WTC11 (cell line): ENCODE data around the gene MRGPRX2.

ENCODE experiments used
- CBFB ChIP-seq: sonication (generic); formaldehyde crosslinking; IDR thresholded peaks from 2 replicates; pipeline ENCODE4 v1.8.1; 2022; ENCODE audit warnings: mild to moderate bottlenecking, low read depth, missing genetic modification reagents
- EMX1 ChIP-seq: fragments of 250-450 bp; sonication (Bioruptor Pico); IDR thresholded peaks from 2 replicates; pipeline ENCODE4 v1.8.0; 2021; ENCODE audit warnings: mild to moderate bottlenecking
- GABPB1 ChIP-seq: sonication (generic); formaldehyde crosslinking; IDR thresholded peaks from 2 replicates; pipeline ENCODE4 v1.8.1; 2023; ENCODE audit warnings: mild to moderate bottlenecking, missing genetic modification reagents
- KAT7 ChIP-seq: sonication (generic); formaldehyde crosslinking; IDR thresholded peaks from 2 replicates; pipeline ENCODE4 v1.8.1; 2023; ENCODE audit warnings: missing genetic modification reagents, mild to moderate bottlenecking, borderline replicate concordance
- SMAD3 ChIP-seq: sonication (generic); formaldehyde crosslinking; IDR thresholded peaks from 2 replicates; pipeline ENCODE4 v1.8.0; 2022; ENCODE audit warnings: missing genetic modification reagents, mild to moderate bottlenecking, borderline replicate concordance
- ZNF416 ChIP-seq: fragments of 250-450 bp; sonication (Bioruptor Pico); IDR thresholded peaks from 2 replicates; pipeline ENCODE4 v1.9.0; 2021; ENCODE audit warnings: mild to moderate bottlenecking, inconsistent platforms
- TF ChIP-seq, protein P1 (sequence below): sonication (generic); formaldehyde crosslinking; IDR thresholded peaks from 2 replicates; pipeline ENCODE4 v1.8.0; 2022; ENCODE audit warnings: mild to moderate bottlenecking, missing genetic modification reagents
- TF ChIP-seq, protein P2 (sequence below): fragments of 200-600 bp; IDR thresholded peaks from 2 replicates; pipeline ENCODE4 v1.8.0; 2022; ENCODE audit warnings: antibody characterized with exemption
- TF ChIP-seq, protein P3 (sequence below): fragments of 250-450 bp; sonication (Bioruptor Pico); IDR thresholded peaks from 2 replicates; pipeline ENCODE4 v1.8.0; 2021; ENCODE audit warnings: mild to moderate bottlenecking
- TF ChIP-seq, protein P4 (sequence below): sonication (generic); formaldehyde crosslinking; IDR thresholded peaks from 2 replicates; pipeline ENCODE4 v1.8.1; 2022; ENCODE audit warnings: low read depth, missing genetic modification reagents, borderline replicate concordance

DNA sequence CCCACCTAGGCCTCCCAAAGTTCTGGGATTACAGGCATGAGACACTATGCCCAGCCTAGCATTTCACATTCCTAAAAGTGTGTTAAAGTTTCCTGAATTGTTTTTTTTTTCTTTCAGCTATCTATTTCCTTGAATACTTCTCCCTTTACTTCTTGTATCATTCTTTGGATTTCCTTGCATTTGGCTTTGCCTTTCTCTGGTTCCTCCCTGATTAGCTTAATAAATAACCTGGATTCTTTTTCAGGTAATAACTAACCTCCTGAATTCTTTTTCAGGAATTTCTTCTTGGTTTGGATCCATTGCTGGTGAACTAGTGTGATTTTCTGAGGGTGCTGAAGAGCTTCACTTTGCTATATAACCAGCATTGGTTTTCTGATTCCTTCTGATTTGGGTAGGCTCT, 47.9 kb downstream of the MRGPRX2 start:
- TF ChIP-seq, protein P1, sequence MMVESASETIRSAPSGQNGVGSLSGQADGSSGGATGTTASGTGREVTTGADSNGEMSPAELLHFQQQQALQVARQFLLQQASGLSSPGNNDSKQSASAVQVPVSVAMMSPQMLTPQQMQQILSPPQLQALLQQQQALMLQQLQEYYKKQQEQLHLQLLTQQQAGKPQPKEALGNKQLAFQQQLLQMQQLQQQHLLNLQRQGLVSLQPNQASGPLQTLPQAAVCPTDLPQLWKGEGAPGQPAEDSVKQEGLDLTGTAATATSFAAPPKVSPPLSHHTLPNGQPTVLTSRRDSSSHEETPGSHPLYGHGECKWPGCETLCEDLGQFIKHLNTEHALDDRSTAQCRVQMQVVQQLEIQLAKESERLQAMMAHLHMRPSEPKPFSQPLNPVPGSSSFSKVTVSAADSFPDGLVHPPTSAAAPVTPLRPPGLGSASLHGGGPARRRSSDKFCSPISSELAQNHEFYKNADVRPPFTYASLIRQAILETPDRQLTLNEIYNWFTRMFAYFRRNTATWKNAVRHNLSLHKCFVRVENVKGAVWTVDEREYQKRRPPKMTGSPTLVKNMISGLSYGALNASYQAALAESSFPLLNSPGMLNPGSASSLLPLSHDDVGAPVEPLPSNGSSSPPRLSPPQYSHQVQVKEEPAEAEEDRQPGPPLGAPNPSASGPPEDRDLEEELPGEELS: no peak
- TF ChIP-seq, protein P2, sequence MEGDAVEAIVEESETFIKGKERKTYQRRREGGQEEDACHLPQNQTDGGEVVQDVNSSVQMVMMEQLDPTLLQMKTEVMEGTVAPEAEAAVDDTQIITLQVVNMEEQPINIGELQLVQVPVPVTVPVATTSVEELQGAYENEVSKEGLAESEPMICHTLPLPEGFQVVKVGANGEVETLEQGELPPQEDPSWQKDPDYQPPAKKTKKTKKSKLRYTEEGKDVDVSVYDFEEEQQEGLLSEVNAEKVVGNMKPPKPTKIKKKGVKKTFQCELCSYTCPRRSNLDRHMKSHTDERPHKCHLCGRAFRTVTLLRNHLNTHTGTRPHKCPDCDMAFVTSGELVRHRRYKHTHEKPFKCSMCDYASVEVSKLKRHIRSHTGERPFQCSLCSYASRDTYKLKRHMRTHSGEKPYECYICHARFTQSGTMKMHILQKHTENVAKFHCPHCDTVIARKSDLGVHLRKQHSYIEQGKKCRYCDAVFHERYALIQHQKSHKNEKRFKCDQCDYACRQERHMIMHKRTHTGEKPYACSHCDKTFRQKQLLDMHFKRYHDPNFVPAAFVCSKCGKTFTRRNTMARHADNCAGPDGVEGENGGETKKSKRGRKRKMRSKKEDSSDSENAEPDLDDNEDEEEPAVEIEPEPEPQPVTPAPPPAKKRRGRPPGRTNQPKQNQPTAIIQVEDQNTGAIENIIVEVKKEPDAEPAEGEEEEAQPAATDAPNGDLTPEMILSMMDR: no peak
- no peak for TF ChIP-seq KAT7 (CRISPR knock-in tag)
- no peak for TF ChIP-seq CBFB
- TF ChIP-seq EMX1 (CRISPR knock-in tag): no peak
- TF ChIP-seq GABPB1 (CRISPR knock-in tag): no peak
- TF ChIP-seq, protein P3, sequence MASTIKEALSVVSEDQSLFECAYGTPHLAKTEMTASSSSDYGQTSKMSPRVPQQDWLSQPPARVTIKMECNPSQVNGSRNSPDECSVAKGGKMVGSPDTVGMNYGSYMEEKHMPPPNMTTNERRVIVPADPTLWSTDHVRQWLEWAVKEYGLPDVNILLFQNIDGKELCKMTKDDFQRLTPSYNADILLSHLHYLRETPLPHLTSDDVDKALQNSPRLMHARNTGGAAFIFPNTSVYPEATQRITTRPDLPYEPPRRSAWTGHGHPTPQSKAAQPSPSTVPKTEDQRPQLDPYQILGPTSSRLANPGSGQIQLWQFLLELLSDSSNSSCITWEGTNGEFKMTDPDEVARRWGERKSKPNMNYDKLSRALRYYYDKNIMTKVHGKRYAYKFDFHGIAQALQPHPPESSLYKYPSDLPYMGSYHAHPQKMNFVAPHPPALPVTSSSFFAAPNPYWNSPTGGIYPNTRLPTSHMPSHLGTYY: no peak
- no peak for TF ChIP-seq SMAD3
- TF ChIP-seq, protein P4, sequence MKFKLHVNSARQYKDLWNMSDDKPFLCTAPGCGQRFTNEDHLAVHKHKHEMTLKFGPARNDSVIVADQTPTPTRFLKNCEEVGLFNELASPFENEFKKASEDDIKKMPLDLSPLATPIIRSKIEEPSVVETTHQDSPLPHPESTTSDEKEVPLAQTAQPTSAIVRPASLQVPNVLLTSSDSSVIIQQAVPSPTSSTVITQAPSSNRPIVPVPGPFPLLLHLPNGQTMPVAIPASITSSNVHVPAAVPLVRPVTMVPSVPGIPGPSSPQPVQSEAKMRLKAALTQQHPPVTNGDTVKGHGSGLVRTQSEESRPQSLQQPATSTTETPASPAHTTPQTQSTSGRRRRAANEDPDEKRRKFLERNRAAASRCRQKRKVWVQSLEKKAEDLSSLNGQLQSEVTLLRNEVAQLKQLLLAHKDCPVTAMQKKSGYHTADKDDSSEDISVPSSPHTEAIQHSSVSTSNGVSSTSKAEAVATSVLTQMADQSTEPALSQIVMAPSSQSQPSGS (CRISPR knock-in tag): no peak
- no peak for TF ChIP-seq ZNF416 (CRISPR knock-in tag)
